ENCODE measurements around the gene LAMC3.

LAMC3 gene

DNA sequence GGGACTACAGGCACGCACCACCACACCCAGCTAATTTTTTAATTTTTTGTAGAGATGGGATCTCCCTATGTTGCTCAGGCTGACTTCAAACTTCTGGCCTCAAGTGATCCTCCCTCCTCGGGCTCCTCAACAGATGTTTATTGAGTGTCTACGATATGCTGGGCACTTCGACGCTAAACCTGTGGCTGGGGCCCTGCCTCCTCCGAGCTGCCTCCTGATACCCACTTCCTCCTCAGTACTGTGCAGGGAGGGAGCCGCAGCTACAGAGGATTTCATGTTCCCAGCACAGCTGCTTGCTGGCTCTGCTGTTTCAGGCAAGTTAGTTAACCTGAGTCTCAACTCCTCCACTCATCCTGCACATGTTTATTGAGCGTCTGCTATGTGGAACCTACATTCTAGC lies 97.0 kb downstream of the LAMC3 start:
- TF ChIP-seq L3MBTL2 (conservative IDR thresholded peaks at IDR 0.05) = no peak
- no peak for TF ChIP-seq TARDBP (IDR thresholded peaks at IDR 0.05)
- TF ChIP-seq HDGF (IDR thresholded peaks at IDR 0.05; ENCODE audit: borderline replicate concordance) = no peak
- TF ChIP-seq, protein P1, sequence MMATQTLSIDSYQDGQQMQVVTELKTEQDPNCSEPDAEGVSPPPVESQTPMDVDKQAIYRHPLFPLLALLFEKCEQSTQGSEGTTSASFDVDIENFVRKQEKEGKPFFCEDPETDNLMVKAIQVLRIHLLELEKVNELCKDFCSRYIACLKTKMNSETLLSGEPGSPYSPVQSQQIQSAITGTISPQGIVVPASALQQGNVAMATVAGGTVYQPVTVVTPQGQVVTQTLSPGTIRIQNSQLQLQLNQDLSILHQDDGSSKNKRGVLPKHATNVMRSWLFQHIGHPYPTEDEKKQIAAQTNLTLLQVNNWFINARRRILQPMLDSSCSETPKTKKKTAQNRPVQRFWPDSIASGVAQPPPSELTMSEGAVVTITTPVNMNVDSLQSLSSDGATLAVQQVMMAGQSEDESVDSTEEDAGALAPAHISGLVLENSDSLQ (IDR thresholded peaks at IDR 0.05) = no peak
- no peak for TF ChIP-seq ZNF384 (IDR thresholded peaks at IDR 0.05)
- no peak for TF ChIP-seq FOXK2 (IDR thresholded peaks at IDR 0.05)
- TF ChIP-seq FOXM1 (IDR thresholded peaks at IDR 0.05; ENCODE audit: borderline replicate concordance) = no peak
- TF ChIP-seq BHLHE40 (IDR thresholded peaks at IDR 0.05; ENCODE audit: borderline replicate concordance) = no peak
- TF ChIP-seq ELF4 (IDR thresholded peaks at IDR 0.05) = no peak
- no peak for DNase-seq (ENCODE audit: extremely low spot score)
- POLR2A ChIA-PET = interaction anchor here (3.1 kb wide), 1 partner anchor 20 kb away, joined by 12 read pairs; the partner anchor contains the start of gene NUP214
- CTCF ChIA-PET = no interaction called here

GRCh38 chr9:131107760-131108159 lies 98.8 kb downstream of the LAMC3 start:
- ChIA-PET POLR2A (interaction anchor here (3.1 kb wide), 1 partner anchor 18 kb away, joined by 12 read pairs; the partner anchor contains the start of gene NUP214), CTCF (no interaction called here)
- no peak for DNase-seq (ENCODE audit: extremely low spot score)
- TF ChIP-seq TARDBP (IDR thresholded peaks at IDR 0.05) = no peak
- no peak for TF ChIP-seq LEF1 (IDR thresholded peaks at IDR 0.05; ENCODE audit: borderline replicate concordance)
- TF ChIP-seq SP1 (IDR thresholded peaks at IDR 0.05) = no peak

DNA sequence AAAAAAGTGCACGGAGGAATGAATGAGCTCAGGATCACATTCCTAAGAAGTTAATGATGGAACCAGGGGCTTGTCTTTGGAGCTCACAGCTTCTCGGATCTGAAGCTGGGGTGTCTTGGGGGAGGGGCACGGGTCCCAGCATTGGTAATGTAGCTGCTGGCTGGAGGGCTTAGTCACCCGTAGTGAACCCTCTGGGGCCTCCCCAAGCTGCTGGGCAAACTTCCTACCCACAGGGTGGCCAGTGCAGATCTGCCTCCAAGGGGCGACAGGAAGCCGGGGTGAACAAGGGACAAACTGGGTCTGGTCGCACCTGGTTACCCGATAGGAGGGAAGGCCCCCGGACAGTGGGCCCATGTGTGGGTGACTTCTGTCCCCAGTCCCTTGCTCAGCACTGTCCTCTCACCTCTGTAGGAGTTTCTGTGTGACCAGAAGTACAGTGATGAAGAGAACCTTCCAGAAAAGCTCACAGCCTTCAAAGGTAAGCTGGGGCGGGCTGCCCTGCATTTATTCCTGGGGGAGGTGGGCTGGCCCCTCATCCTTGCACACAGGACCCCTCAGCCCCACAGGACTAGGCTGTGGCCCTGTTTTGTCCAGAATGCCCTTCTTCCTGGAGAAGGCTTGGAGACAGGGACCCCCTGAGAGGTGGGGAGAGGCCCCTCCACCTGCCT lies 102.3 kb downstream of the LAMC3 start:
- no peak for DNase-seq (ENCODE audit: extremely low spot score)
- TF ChIP-seq CTBP1 (IDR thresholded peaks at IDR 0.05; ENCODE audit: borderline replicate concordance) (no peak), HDGF (IDR thresholded peaks at IDR 0.05; ENCODE audit: borderline replicate concordance) (no peak), ZNF384 (IDR thresholded peaks at IDR 0.05) (no peak), L3MBTL2 (conservative IDR thresholded peaks at IDR 0.05) (no peak), FOXA1 (IDR thresholded peaks at IDR 0.05) (no peak), ARNT (IDR thresholded peaks at IDR 0.05) (no peak), SUZ12 (IDR thresholded peaks at IDR 0.05) (no peak), ELF4 (IDR thresholded peaks at IDR 0.05) (no peak), TARDBP (IDR thresholded peaks at IDR 0.05) (no peak)
- TF ChIP-seq, protein P1 (IDR thresholded peaks at IDR 0.05) = no peak
- ChIA-PET POLR2A (interaction anchor here (3.5 kb wide), 1 partner anchor 14 kb away, joined by 17 read pairs; the partner anchor contains the start of gene NUP214), CTCF (no interaction called here)

- no peak for DNase-seq (ENCODE audit: extremely low spot score)
- CTCF ChIA-PET = no interaction called here
- TF ChIP-seq, protein P1 (IDR thresholded peaks at IDR 0.05) = no peak
- TF ChIP-seq FOXK2 (IDR thresholded peaks at IDR 0.05) (no peak), ARNT (IDR thresholded peaks at IDR 0.05) (no peak), CTBP1 (IDR thresholded peaks at IDR 0.05; ENCODE audit: borderline replicate concordance) (no peak), L3MBTL2 (conservative IDR thresholded peaks at IDR 0.05) (no peak), TARDBP (IDR thresholded peaks at IDR 0.05) (no peak), BHLHE40 (IDR thresholded peaks at IDR 0.05; ENCODE audit: borderline replicate concordance) (no peak), ZNF384 (IDR thresholded peaks at IDR 0.05) (no peak), SUZ12 (IDR thresholded peaks at IDR 0.05) (no peak), FOXA1 (IDR thresholded peaks at IDR 0.05) (no peak), ELF4 (IDR thresholded peaks at IDR 0.05) (no peak), NFRKB (IDR thresholded peaks at IDR 0.05) (no peak), FOXM1 (IDR thresholded peaks at IDR 0.05; ENCODE audit: borderline replicate concordance) (no peak), SP1 (IDR thresholded peaks at IDR 0.05) (no peak), HDGF (IDR thresholded peaks at IDR 0.05; ENCODE audit: borderline replicate concordance) (no peak)
- POLR2A ChIA-PET = interaction anchor here (2.1 kb wide), 1 partner anchor 13 kb away, joined by 10 read pairs; the partner anchor contains the start of gene NUP214
Observed at GRCh38 chr9:131111854-131112311, 102.9 kb downstream of the LAMC3 start.

GRCh38 chr9:131112374-131113154 lies 103.6 kb downstream of the LAMC3 start:
- DNase-seq (ENCODE audit: extremely low spot score) = no peak
- ChIA-PET CTCF (no interaction called here), POLR2A (interaction anchor here (2.1 kb wide), 1 partner anchor 12 kb away, joined by 10 read pairs; the partner anchor contains the start of gene NUP214)

More at GRCh38 chr9:131112374-131113154, 103.6 kb downstream of the LAMC3 start:
- TF ChIP-seq FOXK2 (IDR thresholded peaks at IDR 0.05) = no peak
- TF ChIP-seq ELF4 (IDR thresholded peaks at IDR 0.05) = no peak
- no peak for TF ChIP-seq FOXM1 (IDR thresholded peaks at IDR 0.05; ENCODE audit: borderline replicate concordance)
- no peak for TF ChIP-seq HDGF (IDR thresholded peaks at IDR 0.05; ENCODE audit: borderline replicate concordance)
- TF ChIP-seq, protein P1 (IDR thresholded peaks at IDR 0.05) = no peak
- TF ChIP-seq ARNT (IDR thresholded peaks at IDR 0.05) = no peak
- TF ChIP-seq SP1 (IDR thresholded peaks at IDR 0.05) = no peak
- TF ChIP-seq FOXA1 (IDR thresholded peaks at IDR 0.05) = no peak
- no peak for TF ChIP-seq TARDBP (IDR thresholded peaks at IDR 0.05)
- no peak for TF ChIP-seq ZNF384 (IDR thresholded peaks at IDR 0.05)
- TF ChIP-seq CTBP1 (IDR thresholded peaks at IDR 0.05; ENCODE audit: borderline replicate concordance) = no peak
- no peak for TF ChIP-seq LEF1 (IDR thresholded peaks at IDR 0.05; ENCODE audit: borderline replicate concordance)
- TF ChIP-seq NFRKB (IDR thresholded peaks at IDR 0.05) = no peak
- TF ChIP-seq SUZ12 (IDR thresholded peaks at IDR 0.05) = no peak
- TF ChIP-seq BHLHE40 (IDR thresholded peaks at IDR 0.05; ENCODE audit: borderline replicate concordance) = no peak
- no peak for TF ChIP-seq L3MBTL2 (conservative IDR thresholded peaks at IDR 0.05)

Data from HEK293T (cell line).